Measurements from ENCODE around the gene NEK9.

GRCh38 chr14:75030147-75030546 lies 96.7 kb downstream of the NEK9 start:
- TF ChIP-seq POLR2A (IDR thresholded peaks at IDR 0.05) (no peak), CTCF (IDR thresholded peaks at IDR 0.05) (no peak), EP300 (IDR thresholded peaks at IDR 0.05) (no peak)
